NCI-H774 (cell line): ENCODE data around the gene RSPRY1.

Experiments
- DNase-seq: peaks from one replicate; lab custom pipeline; 2025; lab: John Stamatoyannopoulos, UW

RSPRY1 gene

GRCh38 chr16:57152096-57153093, 33.7 kb upstream of the RSPRY1 start:
- no peak for DNase-seq

GRCh38 chr16:57153841-57154240, 32.3 kb upstream of the RSPRY1 start:
- DNase-seq, result no peak

- DNase-seq, result no peak
Measured at GRCh38 chr16:57155702-57156350, 30.3 kb upstream of the RSPRY1 start.

- no peak for DNase-seq
Measured at GRCh38 chr16:57156351-57156703, 29.8 kb upstream of the RSPRY1 start.

GRCh38 chr16:57157533-57157932, 28.6 kb upstream of the RSPRY1 start:
- DNase-seq, result no peak

GRCh38 chr16:57159447-57159846, 26.7 kb upstream of the RSPRY1 start:
- DNase-seq, result no peak

- no peak for DNase-seq
Measured at GRCh38 chr16:57163842-57164241, 22.3 kb upstream of the RSPRY1 start.

GRCh38 chr16:57165483-57165882, 20.6 kb upstream of the RSPRY1 start:
- DNase-seq, result no peak

- no peak for DNase-seq
Measured at GRCh38 chr16:57165938-57166337, 20.2 kb upstream of the RSPRY1 start.

GRCh38 chr16:57166451-57166850, 19.7 kb upstream of the RSPRY1 start:
- no peak for DNase-seq

- no peak for DNase-seq
Measured at GRCh38 chr16:57166951-57167350, 19.2 kb upstream of the RSPRY1 start.

- no peak for DNase-seq
Measured at GRCh38 chr16:57167538-57167937, 18.6 kb upstream of the RSPRY1 start.

GRCh38 chr16:57167953-57168352, 18.2 kb upstream of the RSPRY1 start:
- DNase-seq, result no peak

GRCh38 chr16:57169327-57169726, 16.8 kb upstream of the RSPRY1 start:
- no peak for DNase-seq

- no peak for DNase-seq
Measured at GRCh38 chr16:57172721-57173290, 13.3 kb upstream of the RSPRY1 start.

- DNase-seq, result no peak
Measured at GRCh38 chr16:57175896-57176295, 10.2 kb upstream of the RSPRY1 start.

- no peak for DNase-seq
Measured at GRCh38 chr16:57178196-57178595, 7.9 kb upstream of the RSPRY1 start.

- DNase-seq, result no peak
Measured at GRCh38 chr16:57178793-57179212, 7.3 kb upstream of the RSPRY1 start.

GRCh38 chr16:57179215-57179828, 6.8 kb upstream of the RSPRY1 start:
- DNase-seq, result no peak

GRCh38 chr16:57184113-57184512, 2.0 kb upstream of the RSPRY1 start:
- no peak for DNase-seq

GRCh38 chr16:57184887-57185445, 1.2 kb upstream of the RSPRY1 start:
- DNase-seq, result no peak

GRCh38 chr16:57185446-57185944, 634 bp upstream of the RSPRY1 start:
- no peak for DNase-seq
